H9 (cell line): Measurements from ENCODE around the gene PELI3. TPM values are rescaled to one million over a fixed set of nuclear protein-coding genes. Genes with fewer than 3 reads are reported as not detected.
A peak's percentile ranks its signal among the peaks of the same experiment; 100 is the strongest.

Source experiments
- DNase-seq: peaks from one replicate; pipeline ENCODE4 v3.0.0-alpha.2; 2017
- H2AFZ ChIP-seq: one replicate; pipeline ENCODE4 v1.6.1; 2013; ENCODE audit warnings: mild to moderate bottlenecking, low read length, control low read depth, moderate library complexity
- H2AK5ac ChIP-seq: 2 replicates; pipeline ENCODE4 v1.6.1; 2013; ENCODE audit warnings: low read length, control low read depth, mixed read lengths; ENCODE audit not compliant: insufficient read length
- H2BK120ac ChIP-seq: one replicate; pipeline ENCODE4 v1.6.1; 2013; ENCODE audit warnings: low read depth, mild to moderate bottlenecking, low read length, control low read depth, inconsistent platforms; ENCODE audit not compliant: poor library complexity, severe bottlenecking
- H2BK12ac ChIP-seq: 2 replicates; pipeline ENCODE4 v1.6.1; 2013; ENCODE audit warnings: low read length, control low read depth, mixed read lengths, low read depth; ENCODE audit not compliant: insufficient read length
- H2BK15ac ChIP-seq: 2 replicates; pipeline ENCODE4 v1.6.1; 2013; ENCODE audit warnings: low read depth, low read length, control low read depth
- H2BK20ac ChIP-seq: one replicate; pipeline ENCODE4 v1.6.1; 2013; ENCODE audit warnings: low read depth, mild to moderate bottlenecking, low read length, control low read depth, inconsistent platforms; ENCODE audit not compliant: poor library complexity, severe bottlenecking
- H2BK5ac ChIP-seq: 2 replicates; pipeline ENCODE4 v1.6.1; 2013; ENCODE audit warnings: low read length, control low read depth, mixed read lengths; ENCODE audit not compliant: insufficient read length
- H3K14ac ChIP-seq: 2 replicates; pipeline ENCODE4 v1.6.1; 2013; ENCODE audit warnings: low read length, control low read depth; ENCODE audit not compliant: insufficient read depth
- H3K18ac ChIP-seq: 2 replicates; pipeline ENCODE4 v1.6.1; 2013; ENCODE audit warnings: low read depth, mild to moderate bottlenecking, mixed read lengths, low read length, control low read depth; ENCODE audit not compliant: insufficient read length
- H3K23ac ChIP-seq: 2 replicates; pipeline ENCODE4 v1.6.1; 2013; ENCODE audit warnings: low read length, control low read depth, mixed read lengths, low read depth; ENCODE audit not compliant: insufficient read length
- H3K23me2 ChIP-seq: 2 replicates; pipeline ENCODE4 v1.6.1; 2013; ENCODE audit warnings: low read depth, mild to moderate bottlenecking, mixed read lengths, low read length, control low read depth; ENCODE audit not compliant: insufficient read length, poor library complexity, severe bottlenecking
- H3K27ac ChIP-seq: 2 replicates; pipeline ENCODE4 v1.5.1; 2013; ENCODE audit warnings: low read length, control low read depth, mixed read lengths, low read depth; ENCODE audit not compliant: insufficient read length
- H3K27me3 ChIP-seq: 2 replicates; pipeline ENCODE4 v1.6.1; 2013; ENCODE audit warnings: low read length, control low read depth, inconsistent platforms; ENCODE audit not compliant: insufficient read depth
- H3K4ac ChIP-seq: 2 replicates; pipeline ENCODE4 v1.6.1; 2013; ENCODE audit warnings: low read depth, mild to moderate bottlenecking, control low read depth, inconsistent platforms, low read length, moderate library complexity
- H3K4me1 ChIP-seq: 2 replicates; pipeline ENCODE4 v1.6.1; 2013; ENCODE audit warnings: low read length, control low read depth, inconsistent platforms; ENCODE audit not compliant: insufficient read depth
- H3K4me2 ChIP-seq: 2 replicates; pipeline ENCODE4 v1.6.1; 2013; ENCODE audit warnings: low read length, control low read depth, mixed read lengths; ENCODE audit not compliant: insufficient read length, insufficient read depth
- H3K56ac ChIP-seq: 2 replicates; pipeline ENCODE4 v1.6.1; 2013; ENCODE audit warnings: low read depth, mild to moderate bottlenecking, mixed read lengths, low read length, control low read depth; ENCODE audit not compliant: insufficient read length
- H3K79me1 ChIP-seq: 2 replicates; pipeline ENCODE4 v1.6.1; 2013; ENCODE audit warnings: low read depth, mild to moderate bottlenecking, moderate library complexity, low read length, control low read depth, inconsistent platforms; ENCODE audit not compliant: insufficient read depth, poor library complexity, severe bottlenecking
- H3K79me2 ChIP-seq: 2 replicates; pipeline ENCODE4 v1.6.1; 2013; ENCODE audit warnings: low read length, control low read depth, inconsistent platforms; ENCODE audit not compliant: insufficient read depth
- H3K9ac ChIP-seq: 2 replicates; pipeline ENCODE4 v1.6.1; 2013; ENCODE audit warnings: low read length, control low read depth, mixed read lengths; ENCODE audit not compliant: insufficient read length; ENCODE audit errors: extremely low read depth
- H3K9me3 ChIP-seq: one replicate; pipeline ENCODE4 v1.6.1; 2013; ENCODE audit warnings: low read depth, low read length, inconsistent platforms; ENCODE audit not compliant: control insufficient read depth
- H3T11ph ChIP-seq: one replicate; pipeline ENCODE4 v1.6.1; 2013; ENCODE audit warnings: mild to moderate bottlenecking, low read length, control low read depth, inconsistent platforms
- H4K20me1 ChIP-seq: one replicate; pipeline ENCODE4 v1.6.1; 2013; ENCODE audit not compliant: control insufficient read depth, insufficient read length, insufficient read depth
- H4K5ac ChIP-seq: 2 replicates; pipeline ENCODE4 v1.6.1; 2013; ENCODE audit warnings: low read depth, mild to moderate bottlenecking, mixed read lengths, low read length, control low read depth; ENCODE audit not compliant: insufficient read length
- H4K8ac ChIP-seq: replicated peaks from 2 replicates; pipeline ENCODE4 v1.6.1; 2013; ENCODE audit warnings: low read length, control low read depth, mixed read lengths, low read depth; ENCODE audit not compliant: insufficient read length
- H4K91ac ChIP-seq: 2 replicates; pipeline ENCODE4 v1.6.1; 2013; ENCODE audit warnings: low read depth, mild to moderate bottlenecking, moderate library complexity, mixed read lengths, low read length, control low read depth; ENCODE audit not compliant: insufficient read length
- H3K27ac Mint-ChIP-seq, 3 experiments: 2 replicates in 2 of 3; 3 replicates in 1 of 3; pipeline ENCODE4 v1.8.0; 2020 to 2021; ENCODE audit warnings: mixed read lengths in 3 of 3, mild to moderate bottlenecking in 1 of 3, moderate library complexity in 1 of 3
- H3K27me3 Mint-ChIP-seq: 2 replicates; pipeline ENCODE4 v1.8.0; 2021; ENCODE audit warnings: low read depth, mild to moderate bottlenecking, moderate library complexity, mixed read lengths
- H3K36me3 Mint-ChIP-seq, 3 experiments: 2 replicates in 2 of 3; 3 replicates in 1 of 3; pipeline ENCODE4 v1.8.0; 2020 to 2021; ENCODE audit warnings: low read depth in 3 of 3, mixed read lengths in 3 of 3; ENCODE audit not compliant: insufficient read depth in 1 of 3
- H3K4me1 Mint-ChIP-seq, 2 experiments: 2 replicates each; pipeline ENCODE4 v1.8.0; 2020; ENCODE audit warnings: mixed read lengths in 2 of 2
- H3K4me3 Mint-ChIP-seq, 2 experiments: 2 replicates in 1 of 2; 3 replicates in 1 of 2; pipeline ENCODE4 v1.8.0; 2020 to 2021; ENCODE audit warnings: mild to moderate bottlenecking in 2 of 2, mixed read lengths in 2 of 2, moderate library complexity in 1 of 2
- H3K9me3 Mint-ChIP-seq, 2 experiments: 2 replicates in 1 of 2; 3 replicates in 1 of 2; pipeline ENCODE4 v1.8.0; 2020; ENCODE audit warnings: mild to moderate bottlenecking in 2 of 2, mixed read lengths in 2 of 2, moderate library complexity in 1 of 2
- WGBS: extraction: QIAGEN DNeasy Blood & Tissue Kit; methylation state at CpG from one replicate; pipeline ENCODE4 v1.1.7; 2013; ENCODE audit warnings: missing lambda C conversion rate, low lambda C conversion rate, mixed read lengths; ENCODE audit not compliant: insufficient read length; ENCODE audit errors: extremely low coverage; 5-methylcytosine and 5-hydroxymethylcytosine counted together
- total RNA-seq: library from RNA; stranded (reverse); gene quantifications from 2 replicates; pipeline ENCODE4 v1.2.1, GENCODE V29; 2021
- TF ChIP-seq, protein P1 (sequence below): fragments of 200-600 bp; sonication (generic); conservative IDR thresholded peaks from 3 replicates; pipeline ENCODE4 v1.8.0; 2021; ENCODE audit warnings: antibody characterized with exemption, mild to moderate bottlenecking

Gene PELI3
- total RNA-seq, 1 experiment from 2014 or later: 10.3 TPM

DNA sequence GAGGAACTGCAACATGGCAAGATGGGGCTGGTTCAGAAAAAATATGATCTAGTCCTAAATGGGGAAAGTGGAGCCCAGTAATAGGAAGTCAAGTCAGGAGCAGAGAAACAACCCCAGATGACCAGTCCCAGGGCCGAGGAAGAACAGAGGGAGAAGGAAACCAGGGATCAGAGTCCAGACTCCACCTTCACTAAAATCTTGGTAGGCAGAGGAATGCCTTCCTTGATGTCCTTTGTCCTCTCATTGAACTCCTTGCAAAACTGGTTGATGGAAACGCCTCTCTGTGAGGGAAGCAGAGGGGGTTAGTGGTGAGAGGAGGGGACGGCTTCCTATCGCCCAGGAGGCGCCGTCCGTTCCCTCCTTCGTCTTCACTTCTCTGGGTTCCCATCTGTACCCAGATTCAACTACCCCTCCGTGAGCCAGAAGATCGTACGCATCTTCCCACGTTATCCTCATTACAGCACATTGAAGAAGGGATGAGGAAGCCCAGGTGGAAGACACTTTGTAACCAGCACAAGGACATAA is 28.7 kb upstream of the PELI3 start:
- peak overlapping the region; percentile 85 for H3K14ac ChIP-seq
- DNase-seq: no peak
- no peaks in the 10 kb centered on the region for H4K20me1 ChIP-seq
- no peak overlapping the region for H4K5ac ChIP-seq
- H3K4me1 ChIP-seq: no peaks in the 10 kb centered on the region
- no CpG with 5 or more reads among the region's 12 CpGs for WGBS
- H2BK12ac ChIP-seq: no peak overlapping the region
- H3K4me2 ChIP-seq: peak overlapping the region; percentile 87
- peak overlapping the region; percentile 92 for H3K9ac ChIP-seq
- no peak overlapping the region for H2AK5ac ChIP-seq
- H3K27ac ChIP-seq: peak overlapping the region; percentile 21
- Mint-ChIP-seq H3K4me1 (peaks cover 8 to 17% of the 10 kb centered on the region in 2 experiments), H3K9me3 (peaks cover 2 to 6% of the 10 kb centered on the region in 2 experiments; a peak in 4 of 5 replicates), H3K27me3 (no peaks in the 10 kb centered on the region), H3K36me3 (peaks cover 22 to 48% (median 38%) of the 10 kb centered on the region in 3 experiments; a peak in 6 of 7 replicates), H3K4me3 (peak overlapping the region; percentile 90 to 92), H3K27ac (peak overlapping the region; percentile 78 to 100 (median 100); a peak in 6 of 7 replicates)
- no peaks in the 10 kb centered on the region for H3K27me3 ChIP-seq
- H3K23me2 ChIP-seq: peaks cover 7% of the 10 kb centered on the region
- no peaks in the 10 kb centered on the region for H3K79me2 ChIP-seq
- peak overlapping the region; percentile 64 for H3K18ac ChIP-seq
- TF ChIP-seq, protein P1, sequence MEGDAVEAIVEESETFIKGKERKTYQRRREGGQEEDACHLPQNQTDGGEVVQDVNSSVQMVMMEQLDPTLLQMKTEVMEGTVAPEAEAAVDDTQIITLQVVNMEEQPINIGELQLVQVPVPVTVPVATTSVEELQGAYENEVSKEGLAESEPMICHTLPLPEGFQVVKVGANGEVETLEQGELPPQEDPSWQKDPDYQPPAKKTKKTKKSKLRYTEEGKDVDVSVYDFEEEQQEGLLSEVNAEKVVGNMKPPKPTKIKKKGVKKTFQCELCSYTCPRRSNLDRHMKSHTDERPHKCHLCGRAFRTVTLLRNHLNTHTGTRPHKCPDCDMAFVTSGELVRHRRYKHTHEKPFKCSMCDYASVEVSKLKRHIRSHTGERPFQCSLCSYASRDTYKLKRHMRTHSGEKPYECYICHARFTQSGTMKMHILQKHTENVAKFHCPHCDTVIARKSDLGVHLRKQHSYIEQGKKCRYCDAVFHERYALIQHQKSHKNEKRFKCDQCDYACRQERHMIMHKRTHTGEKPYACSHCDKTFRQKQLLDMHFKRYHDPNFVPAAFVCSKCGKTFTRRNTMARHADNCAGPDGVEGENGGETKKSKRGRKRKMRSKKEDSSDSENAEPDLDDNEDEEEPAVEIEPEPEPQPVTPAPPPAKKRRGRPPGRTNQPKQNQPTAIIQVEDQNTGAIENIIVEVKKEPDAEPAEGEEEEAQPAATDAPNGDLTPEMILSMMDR: no peak
- H2BK120ac ChIP-seq: no peak overlapping the region
- no peaks in the 10 kb centered on the region for H3K79me1 ChIP-seq
- no peak overlapping the region for H3K56ac ChIP-seq
- no peak overlapping the region for H3K4ac ChIP-seq
- H2AFZ ChIP-seq: no peak overlapping the region
- no peak overlapping the region for H3K23ac ChIP-seq
- no peak overlapping the region for H2BK15ac ChIP-seq
- H3T11ph ChIP-seq: no peak overlapping the region
- H2BK20ac ChIP-seq: no peak overlapping the region
- H4K8ac ChIP-seq: no peak overlapping the region
- no peak overlapping the region for H4K91ac ChIP-seq
- peaks cover 4% of the 10 kb centered on the region for H3K9me3 ChIP-seq
- peak overlapping the region; percentile 9 for H2BK5ac ChIP-seq
